GF-D8 (cell line): ENCODE data around the gene SLC35F3.
"Not testable (repeated sequence)": the region's sequence is repeated elsewhere in the genome, so short reads cannot be mapped to it uniquely, and the experiment has no call there.

ENCODE experiments used
- DNase-seq: peaks from one replicate; lab custom pipeline; 2025; lab: John Stamatoyannopoulos, UW

Gene SLC35F3

DNA sequence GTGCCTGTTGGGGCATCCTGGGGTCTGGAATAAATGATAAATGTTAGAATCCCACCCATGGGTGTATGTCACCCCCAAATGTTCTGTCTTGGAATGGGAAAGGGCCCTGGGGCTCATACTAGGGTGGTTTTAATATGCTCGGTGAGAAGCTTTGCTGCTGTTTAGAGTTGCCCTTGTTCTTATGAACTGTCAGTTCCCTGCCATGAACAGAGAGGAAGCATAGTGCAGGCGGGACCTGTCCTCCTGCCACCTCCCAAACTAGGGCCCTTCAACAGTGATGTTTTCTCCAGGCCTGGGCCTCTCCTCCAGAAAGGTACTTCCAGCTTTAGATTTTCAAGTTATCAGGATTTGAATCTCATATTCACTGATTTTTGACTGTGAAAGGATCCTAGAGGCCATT is 388.1 kb downstream of the SLC35F3 start:
- no peak for DNase-seq

DNA sequence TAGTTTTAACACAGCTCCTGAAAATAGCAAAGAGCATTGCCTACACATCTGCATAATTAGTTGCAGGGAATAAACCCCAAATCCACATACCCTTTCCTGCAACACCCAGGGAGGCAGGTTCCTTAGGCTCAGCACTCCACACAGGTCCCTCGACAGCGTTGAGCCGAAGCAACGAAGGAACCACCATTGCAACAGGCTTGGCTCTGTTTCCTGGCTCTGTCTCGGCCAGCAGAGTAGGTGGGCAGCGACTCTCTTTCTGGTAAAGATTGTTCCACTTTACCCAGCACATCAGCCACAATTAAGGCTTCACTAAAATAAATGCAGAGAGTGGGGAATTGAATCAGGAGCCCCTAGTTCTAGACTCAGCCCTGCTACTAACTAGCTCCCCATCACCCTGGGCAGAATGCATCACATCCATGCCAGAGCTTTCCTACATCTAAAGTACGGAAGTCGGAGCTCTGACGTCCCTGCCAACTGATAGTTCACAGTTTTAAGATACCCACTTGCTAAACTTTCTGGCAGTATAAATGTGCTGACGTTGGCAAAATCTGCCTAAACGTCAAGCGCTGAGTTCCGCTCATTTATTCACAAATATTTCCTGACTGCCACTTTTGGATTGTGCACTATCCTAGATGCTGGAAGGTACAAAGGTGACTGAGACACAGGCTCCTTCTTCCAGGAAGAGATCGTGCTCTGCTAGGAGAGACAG is 389.8 kb downstream of the SLC35F3 start:
- no peak for DNase-seq

DNA sequence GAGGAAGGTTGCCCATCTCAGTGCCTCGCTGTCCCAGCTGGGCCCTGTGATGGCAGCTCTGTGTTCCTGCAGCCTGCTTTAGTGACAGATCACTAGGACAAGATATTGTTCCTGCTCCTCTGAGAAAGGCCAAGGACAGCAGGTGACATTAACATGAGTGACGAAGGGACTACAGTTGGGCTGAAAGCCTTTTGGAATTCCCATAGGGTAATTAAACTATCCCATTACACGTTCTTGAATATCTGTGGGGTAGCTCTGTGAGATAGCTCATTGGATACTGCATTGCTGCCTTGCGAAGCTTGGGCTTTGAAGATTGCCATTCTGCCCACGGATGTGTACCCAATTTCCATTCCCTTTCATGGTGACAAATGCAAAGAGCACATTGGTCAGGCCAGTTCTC is 390.6 kb downstream of the SLC35F3 start:
- no peak for DNase-seq

DNA sequence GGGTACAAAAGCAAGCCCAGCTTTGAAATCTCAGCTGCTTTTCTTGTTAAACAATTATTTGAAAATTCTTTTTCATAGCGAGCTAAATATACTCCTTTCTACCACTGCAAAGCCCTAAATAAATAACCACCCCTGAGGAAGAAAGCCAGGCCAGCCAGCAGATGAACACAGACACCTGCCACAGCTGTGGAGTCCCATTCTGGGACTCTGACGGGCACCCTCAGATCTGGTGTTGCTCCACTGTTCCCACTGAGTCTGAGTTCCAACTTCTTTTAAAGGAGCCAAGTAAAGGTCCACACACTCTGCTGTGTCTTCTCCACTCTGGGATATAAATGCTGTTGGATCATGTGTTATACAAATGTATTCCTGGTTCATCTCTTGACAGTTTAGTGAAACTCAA is 391.1 kb downstream of the SLC35F3 start:
- DNase-seq: no peak

DNA sequence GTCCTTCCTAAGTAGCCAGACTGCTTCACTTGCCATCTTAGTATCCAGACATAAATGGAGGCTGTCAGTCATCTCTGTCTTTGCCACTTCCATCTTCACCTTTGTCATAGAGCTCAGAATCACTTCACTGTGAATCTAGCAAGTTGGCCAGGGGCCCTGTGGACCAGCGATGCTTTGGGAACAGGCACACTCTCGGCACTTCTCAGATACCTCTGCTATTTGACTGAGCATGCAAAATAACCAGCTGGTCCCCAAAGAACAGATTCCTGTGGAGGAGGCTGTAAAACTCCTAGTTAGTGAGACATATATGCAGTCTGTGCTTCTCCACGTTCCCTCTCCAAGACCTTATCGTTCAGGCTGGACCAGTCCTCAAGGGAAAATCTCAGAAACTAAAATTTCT is 392.0 kb downstream of the SLC35F3 start:
- DNase-seq: no peak

DNA sequence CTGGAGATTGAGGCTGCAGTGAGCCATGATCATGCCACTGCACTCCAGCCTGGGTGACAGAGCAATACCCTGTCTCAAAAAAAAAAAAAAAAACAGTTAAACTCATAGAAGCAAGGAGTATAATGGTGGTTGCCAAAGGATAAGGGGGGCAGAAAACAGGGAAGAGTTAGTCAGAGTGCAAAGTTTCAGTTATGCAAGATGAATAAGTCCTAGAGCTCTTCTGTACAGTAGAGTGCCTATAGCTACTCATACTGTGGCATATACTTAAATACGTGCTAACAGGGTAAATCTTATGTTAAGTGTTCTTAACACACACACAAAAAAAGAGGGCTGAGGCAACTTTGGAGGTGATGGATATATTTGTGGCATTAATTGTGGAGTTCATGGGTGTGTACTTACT is 393.2 kb downstream of the SLC35F3 start:
- DNase-seq: no peak

DNA sequence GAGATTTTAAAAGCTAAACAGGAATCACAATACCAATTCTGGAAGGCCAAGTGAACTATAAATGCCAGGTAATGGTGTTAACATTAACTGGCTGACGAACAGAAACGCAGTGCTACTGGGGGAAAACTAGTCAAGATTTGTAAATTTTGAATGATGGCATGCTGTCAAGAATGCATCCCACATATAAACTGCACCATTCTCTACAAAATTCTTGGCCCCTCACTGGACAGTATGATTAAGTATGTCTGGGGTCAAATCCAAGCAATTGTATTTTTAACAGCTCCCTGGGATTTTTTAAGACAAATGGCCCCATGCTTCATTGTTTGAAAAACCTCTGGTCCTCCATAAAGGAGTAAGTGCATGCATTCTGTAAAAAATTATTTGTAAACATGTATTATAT is 395.6 kb downstream of the SLC35F3 start:
- no peak for DNase-seq

DNA sequence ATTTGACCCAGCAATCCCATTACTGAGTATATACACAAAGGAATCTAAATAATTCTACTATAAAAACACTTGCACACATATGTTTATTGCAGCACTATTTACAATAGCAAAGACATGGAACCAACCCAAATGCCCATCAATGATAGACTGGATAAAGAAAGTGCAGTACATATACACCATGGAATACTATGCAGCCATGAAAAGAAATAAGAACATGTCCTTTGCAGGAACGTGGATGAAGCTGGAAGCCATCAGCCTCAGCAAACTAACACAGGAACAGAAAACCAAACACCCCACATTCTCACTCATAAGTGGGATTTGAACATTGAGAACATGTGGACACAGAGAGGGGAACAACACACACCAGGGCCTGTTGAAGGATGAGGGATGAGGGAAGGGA is 397.2 kb downstream of the SLC35F3 start:
- DNase-seq: not testable (repeated sequence)

DNA sequence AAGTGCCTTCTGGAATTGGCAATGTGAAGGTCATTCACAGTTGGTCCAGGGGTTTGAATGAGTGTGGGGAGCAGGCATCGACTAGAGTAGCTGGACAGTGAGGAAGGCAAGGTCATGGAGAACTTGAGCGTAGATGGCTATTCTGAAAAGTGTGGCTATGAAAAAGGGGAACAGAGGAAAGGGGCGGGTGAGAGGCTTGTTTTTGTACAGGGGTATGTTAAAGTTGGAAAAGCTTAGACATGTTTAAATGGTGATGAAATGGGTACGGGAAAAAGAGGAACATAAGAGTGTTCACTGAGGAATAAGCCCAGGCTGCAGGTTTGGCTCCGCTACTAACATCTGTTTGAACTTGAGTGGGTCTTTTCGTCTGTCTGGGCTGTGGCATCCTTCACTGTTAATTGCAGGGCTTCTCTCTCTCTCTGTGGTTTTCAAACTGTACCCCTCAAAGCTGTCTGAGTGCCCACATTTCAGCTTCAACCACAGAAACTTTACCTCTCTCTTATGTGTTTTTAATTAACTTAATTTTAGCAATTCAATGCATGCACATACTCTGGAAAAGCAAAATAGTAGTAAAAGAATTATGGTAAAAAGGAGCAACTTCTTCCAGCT is 398.0 kb downstream of the SLC35F3 start:
- DNase-seq: no peak

DNA sequence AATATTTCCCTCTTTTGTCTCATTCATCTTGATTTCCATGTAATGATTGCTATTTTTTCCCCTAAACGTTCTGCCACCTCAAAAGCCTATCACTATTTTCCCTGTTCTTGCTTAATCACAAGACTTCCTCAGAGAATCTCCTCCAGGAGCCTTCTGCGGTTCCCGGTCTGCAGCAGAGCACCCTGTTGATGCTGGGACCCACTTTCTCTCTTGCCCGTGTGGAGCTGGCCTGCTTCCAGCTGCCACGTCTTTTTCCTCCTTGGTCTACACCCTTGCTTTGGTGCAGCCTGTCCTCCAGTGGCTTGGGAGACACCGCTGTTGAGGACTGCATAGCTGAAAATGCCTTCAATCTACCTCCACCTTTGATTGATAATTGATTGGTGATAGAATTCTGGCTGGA is 398.8 kb downstream of the SLC35F3 start:
- no peak for DNase-seq

DNA sequence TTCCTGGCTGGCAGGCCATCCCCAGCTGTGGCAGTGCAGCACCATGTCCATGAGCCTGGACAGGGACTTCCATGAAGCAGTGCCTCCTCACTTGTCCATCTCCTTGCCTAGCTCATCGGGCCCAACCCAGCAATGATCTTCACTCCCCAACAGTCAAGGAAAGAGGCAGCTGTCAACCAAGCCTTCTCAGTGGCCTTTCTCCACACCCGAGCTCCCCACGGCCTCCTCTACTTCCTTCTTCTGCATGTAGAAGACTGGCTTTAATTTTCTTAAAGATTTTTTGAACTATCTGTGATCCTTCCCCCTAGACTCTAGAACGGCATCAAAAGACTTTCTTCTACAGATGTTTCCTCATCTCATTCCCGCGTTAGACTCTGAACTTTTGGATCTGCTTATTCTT is 403.2 kb downstream of the SLC35F3 start:
- DNase-seq: no peak

DNA sequence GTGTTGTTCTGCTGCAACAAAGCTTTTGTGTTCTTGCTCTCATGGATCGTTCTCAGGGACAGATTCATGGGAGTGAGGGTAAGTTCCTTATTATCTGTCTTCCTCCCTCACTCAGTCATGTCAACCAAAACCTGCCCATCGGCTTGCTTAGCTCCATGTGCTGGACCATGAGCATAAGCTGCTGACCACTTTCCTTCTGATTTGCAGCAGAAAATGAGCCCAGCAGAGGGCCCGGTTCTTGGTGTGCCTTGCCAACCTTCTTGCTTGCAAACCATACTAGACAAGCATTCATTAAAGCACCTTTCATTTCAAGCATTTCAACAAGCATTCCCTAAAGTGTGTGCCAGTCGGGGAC is 404.7 kb downstream of the SLC35F3 start:
- DNase-seq: no peak

DNA sequence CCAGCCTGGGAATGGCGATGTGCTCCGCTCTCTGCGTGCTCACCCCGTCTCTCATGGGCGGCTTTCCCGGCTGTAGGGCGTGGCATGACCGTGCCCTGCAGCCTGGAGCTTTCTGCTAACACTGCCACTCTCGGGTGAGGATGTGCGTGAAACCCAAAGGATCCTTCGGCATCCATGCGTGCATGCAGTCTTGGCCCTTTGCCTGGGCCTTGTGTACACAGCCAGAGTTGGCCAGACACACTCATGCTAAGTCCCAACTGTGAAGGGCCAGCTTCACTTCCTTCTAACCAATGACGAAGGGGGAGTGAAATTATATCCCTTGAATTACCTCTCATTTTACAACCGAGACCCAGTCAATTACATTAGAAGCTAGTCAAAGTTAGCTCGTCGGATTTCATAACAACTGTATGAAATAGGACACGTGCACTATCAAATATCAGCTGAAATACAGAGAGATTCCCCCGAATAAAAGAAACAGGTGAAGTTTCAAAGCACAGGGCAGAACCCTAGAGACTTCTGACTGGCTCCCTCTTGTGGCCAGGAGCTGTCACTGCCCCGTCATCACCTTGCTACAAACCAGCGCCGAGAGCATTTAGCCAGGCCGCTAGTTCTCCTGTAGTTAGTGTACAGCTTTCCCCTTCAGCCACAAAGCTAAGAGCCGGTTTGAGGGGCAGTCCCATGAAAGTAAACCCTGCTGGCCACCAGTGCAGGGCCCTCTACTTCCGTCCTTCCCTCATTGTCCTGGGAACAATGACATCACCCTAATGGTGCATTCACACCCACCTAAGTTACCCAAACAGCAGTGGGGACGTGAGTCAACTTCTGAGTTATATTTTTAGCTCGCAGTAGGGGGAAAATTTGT is 405.4 kb downstream of the SLC35F3 start:
- no peak for DNase-seq

DNA sequence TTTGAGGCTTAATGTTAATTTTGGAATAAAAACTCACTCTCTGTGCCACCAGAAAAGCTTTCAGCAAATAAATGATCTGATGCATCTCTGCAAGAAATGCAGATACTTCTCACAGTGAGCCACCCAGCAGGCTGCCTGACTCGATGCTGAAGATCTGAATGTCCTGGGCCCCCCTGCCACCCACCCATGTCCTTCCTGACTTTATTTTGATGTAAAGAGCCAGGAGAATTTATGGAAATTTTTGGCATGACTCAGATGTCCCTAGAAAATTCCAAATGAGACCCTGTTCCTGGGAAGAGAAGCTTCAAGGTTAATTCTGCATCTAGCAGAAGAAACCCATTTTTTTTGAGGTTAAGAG is 406.0 kb downstream of the SLC35F3 start:
- DNase-seq: no peak

DNA sequence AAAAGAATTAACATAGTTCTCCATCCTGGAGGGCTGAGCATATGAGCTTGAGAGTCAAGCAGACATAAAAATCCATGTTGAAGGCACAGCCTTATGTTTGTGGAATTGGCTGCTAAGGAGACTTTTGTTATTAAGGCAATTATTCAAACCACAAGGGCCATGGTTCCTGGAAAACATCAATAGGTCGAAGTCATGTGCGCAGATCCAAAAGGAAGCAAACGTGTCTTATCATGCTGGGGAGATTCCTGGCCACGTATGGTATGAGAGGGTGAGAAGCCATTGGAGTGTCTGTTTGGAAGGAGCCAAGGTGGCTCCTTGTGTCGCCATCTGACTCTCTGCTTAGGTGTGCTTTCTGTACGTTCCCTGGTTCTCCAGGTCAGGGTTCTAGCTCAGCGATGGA is 406.9 kb downstream of the SLC35F3 start:
- no peak for DNase-seq

DNA sequence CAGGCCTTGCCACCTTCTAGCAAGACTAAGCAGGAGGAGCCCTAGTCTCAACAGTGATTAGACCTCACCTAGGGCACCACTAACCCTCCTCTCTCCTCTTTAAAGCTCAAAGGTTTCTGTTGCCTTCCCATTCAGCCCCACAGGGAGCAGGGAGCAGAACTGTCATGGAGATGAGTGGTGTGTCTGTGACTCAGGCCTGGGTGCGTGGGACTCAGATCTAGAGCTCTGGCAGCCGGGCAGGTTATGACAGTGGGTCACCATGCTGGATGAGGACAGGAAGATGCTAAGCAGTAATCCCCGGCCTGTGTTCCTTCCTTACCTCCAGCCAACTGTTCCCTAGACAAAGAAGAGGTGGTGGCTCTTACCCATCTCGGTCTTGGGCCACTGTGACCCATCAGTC is 408.7 kb downstream of the SLC35F3 start:
- DNase-seq: no peak

DNA sequence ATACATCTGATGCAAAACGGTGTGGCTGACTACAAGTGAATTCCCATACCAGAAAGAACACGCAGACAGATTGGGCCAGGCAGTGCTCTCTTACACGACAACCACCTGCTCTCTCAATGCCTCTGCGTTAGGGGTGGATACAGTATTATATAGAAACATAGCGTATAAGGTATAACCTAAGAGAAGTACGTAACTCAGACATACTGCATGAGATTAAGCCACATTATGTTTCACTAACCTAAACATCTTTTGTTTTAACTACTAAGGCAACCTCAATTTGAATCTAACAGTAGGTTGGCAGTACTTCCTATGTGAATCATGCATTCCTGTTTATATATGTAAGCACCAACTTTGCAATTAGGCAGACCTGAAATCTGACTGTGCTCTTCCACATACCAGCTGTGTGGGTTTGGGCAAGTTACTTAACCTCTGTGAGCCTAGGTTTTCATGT is 410.6 kb downstream of the SLC35F3 start:
- peak; percentile 7 for DNase-seq

DNA sequence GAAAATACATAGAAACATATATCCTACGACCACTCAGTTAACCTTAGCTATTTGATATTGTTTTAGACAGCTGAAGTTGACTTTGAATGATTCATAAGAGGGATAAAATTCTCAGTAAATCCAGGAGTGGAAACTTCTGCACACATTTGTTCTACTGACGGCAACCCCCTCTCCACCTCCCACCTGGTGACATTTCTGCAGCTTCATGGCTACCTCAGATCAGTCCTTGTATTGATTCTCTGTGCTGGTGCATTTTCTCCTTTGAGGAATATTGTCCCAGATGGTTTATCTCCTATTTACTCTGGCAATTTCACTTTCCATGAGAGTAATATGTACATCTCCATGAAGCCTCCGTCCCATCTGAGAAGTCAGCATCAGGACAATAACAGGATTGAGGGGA is 411.1 kb downstream of the SLC35F3 start:
- no peak for DNase-seq

DNA sequence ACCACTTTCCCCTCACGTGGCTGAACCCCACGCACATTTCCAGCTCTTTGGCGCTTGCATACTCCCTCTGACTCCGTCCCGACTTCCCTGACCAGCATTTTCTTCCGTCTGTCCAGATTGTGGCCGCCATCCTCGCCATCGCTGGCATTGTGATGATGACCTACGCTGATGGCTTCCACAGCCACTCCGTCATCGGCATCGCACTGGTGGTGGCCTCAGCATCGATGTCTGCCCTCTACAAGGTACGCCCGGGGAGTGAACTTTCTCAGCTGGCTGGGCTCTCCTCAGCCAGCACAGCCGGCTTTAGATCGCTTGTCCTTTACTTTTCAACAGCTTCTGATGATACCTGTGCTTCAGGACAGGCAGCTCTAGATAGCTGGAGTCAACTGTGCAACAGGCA is 412.0 kb downstream of the SLC35F3 start:
- DNase-seq: no peak

DNA sequence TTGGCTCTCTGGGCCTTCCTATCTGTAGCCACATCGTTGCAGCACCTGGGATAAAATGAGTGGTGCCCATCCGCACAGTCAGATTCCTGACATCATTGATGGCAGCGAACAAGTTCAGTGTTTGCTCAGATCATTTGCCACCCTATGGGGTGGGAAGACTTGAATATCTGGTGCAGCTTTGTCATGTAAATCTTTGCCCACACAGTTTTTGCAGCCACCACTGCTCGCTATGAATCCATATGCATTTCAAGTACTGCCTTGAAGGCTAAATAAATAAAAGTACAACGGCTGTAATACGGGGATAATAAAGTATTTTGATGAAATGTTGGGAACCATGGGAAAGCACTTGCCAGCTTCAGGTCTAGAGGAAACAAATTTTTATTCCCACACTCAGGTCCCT is 412.5 kb downstream of the SLC35F3 start:
- DNase-seq: no peak

DNA sequence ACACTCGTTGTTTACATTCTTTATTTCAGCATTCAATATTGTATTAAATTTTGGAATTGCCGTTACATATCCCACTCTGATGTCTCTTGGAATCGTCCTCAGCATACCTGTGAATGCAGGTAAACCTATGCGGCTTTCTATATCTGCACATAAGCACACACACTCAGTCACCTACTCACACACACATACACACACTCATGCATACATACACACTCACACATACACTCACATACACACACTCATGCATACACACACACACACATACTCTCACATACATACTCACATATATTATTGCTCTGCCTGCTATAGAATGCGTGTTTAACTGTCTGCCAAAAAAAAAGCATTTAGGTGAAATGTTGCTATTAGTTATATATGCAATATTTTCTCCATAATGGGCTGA is 415.6 kb downstream of the SLC35F3 start:
- DNase-seq: no peak

DNA sequence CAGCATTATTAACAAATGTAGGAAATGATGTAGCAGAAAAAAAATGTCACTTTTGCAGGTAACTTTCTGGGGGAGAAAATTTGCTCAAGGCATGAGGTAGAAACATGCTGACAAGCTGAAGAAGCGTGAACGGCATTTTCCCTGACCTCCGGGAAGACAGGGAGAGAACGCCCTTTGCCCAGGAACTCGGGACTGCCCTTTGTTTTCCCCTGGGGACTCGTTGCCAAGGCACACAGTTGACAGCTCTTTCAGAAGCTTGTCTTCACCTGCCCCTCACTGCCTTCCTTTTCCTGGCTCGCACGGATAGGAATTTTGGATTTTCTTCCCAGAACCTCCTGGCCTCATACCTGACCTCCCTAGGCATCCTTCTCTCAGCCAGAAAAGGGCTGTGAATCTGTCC is 416.1 kb downstream of the SLC35F3 start:
- DNase-seq: no peak

DNA sequence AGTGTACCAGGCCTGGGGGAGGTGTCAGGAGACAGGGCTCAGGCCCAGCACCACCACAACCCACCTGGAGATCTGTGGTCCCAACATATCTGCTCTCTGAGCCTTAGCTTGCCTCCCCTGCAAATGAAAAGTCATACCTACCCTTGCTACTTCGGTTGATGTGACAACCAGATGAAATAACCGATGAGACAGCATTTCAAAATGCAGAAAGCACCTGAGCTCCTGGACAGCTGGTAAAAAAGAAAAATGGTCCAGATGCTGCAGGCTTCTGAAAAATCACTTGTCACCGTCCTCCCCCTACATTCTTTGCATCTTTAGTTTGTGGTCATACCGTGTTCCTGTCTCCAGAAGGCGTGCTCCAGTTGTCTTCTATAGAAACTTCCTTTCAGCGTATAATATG is 416.8 kb downstream of the SLC35F3 start:
- DNase-seq: no peak
